ENCODE data around the gene CEMIP2.

Gene CEMIP2

DNA sequence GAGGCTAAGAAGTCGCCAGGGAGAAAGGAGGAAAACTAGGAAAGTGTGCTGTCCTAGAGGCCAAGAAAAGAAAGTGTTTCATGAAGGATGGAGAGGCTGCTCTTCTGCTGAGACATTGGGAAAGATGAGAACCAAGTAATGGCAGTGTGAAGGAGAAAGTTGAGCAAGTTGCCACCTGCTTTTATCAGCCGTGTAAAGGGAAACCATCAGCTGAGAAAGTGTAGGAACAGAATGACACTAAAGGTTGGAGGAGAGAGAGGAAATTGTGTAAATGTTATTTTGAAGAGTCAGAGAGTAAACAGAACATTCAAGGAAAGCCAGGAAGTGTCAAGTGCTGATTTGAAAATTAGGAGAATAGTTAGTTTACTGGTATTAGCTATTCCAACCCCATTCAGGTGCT, 125.0 kb downstream of the CEMIP2 start:
- no peak for DNase-seq (ENCODE audit: low spot score)

DNA sequence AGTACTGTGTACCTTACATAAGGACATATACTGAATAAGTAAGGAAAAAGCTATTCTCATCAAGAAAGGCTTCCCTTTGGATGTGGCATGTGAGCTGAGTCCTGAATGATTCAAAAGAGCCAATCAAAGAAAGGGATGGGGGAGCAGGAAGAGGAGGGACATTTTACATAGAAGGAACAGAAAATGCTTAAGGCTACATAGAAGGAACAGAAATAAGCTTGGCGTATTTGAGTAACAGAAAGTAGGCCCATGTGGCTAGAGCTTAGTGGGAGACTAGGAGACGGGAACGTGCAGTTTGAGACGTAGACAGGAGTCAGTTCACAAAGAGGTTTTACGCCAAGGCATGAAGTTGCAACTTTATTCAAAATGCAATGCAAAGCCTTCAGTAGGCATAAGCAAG, 126.3 kb downstream of the CEMIP2 start:
- DNase-seq (ENCODE audit: low spot score) = no peak

DNA sequence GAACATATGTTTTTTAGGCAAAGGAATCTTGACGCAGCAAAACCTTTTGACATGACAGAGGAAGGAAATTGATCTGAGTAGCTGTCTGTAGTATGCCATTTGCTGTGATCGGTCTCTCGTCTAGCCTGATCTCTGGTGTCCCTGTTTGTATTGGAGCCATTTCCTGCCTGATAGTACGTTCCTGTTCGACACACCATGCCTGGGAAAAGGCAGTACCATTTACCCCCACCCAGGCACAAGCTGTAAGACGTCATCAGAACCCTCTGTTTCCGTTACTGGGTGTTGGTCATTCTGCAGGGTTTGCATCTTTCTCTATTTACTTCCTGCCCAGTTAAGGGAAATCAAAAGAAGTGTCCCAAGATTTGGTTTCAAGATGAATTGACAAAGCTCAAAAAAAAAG, 129.7 kb downstream of the CEMIP2 start:
- no peak for DNase-seq (ENCODE audit: low spot score)

DNA sequence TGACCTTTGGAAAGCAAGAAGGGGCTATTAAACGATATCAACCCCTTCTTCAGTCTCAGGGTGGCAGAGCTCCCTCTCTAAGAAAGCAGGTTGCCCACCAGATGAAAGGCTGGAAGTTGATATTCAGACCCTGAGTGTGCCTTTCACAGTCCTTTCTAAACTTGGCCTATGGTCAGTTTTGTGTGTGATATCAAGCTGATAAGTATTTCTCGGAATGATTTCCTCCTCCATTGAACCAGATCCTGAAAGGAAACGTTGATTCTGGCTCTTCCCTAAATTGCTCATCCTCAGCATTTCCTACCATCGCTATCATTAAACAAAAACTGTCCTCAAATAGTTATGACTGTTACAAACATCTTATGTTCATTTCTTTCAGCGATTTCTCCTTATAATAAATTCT, 130.4 kb downstream of the CEMIP2 start:
- no peak for DNase-seq (ENCODE audit: low spot score)

GRCh38 chr9:71637375-71637774, 130.9 kb downstream of the CEMIP2 start:
- DNase-seq (ENCODE audit: low spot score) = no peak

- no peak for DNase-seq (ENCODE audit: low spot score)
These were observed 132.0 kb downstream of the CEMIP2 start for GRCh38 chr9:71636143-71636839.

- no peak for DNase-seq (ENCODE audit: low spot score)
These were observed 133.6 kb downstream of the CEMIP2 start for GRCh38 chr9:71634752-71635151.

Measured in SK-N-DZ (cell line).